ENCODE data around the gene ADAM19. TPM values are rescaled to one million over a fixed set of nuclear protein-coding genes. Genes with fewer than 3 reads are reported as not detected.

The ADAM19 gene
- total and polyA plus RNA-seq, 2 experiments from 2014 or later, result 9.1 to 13.2 TPM

DNA sequence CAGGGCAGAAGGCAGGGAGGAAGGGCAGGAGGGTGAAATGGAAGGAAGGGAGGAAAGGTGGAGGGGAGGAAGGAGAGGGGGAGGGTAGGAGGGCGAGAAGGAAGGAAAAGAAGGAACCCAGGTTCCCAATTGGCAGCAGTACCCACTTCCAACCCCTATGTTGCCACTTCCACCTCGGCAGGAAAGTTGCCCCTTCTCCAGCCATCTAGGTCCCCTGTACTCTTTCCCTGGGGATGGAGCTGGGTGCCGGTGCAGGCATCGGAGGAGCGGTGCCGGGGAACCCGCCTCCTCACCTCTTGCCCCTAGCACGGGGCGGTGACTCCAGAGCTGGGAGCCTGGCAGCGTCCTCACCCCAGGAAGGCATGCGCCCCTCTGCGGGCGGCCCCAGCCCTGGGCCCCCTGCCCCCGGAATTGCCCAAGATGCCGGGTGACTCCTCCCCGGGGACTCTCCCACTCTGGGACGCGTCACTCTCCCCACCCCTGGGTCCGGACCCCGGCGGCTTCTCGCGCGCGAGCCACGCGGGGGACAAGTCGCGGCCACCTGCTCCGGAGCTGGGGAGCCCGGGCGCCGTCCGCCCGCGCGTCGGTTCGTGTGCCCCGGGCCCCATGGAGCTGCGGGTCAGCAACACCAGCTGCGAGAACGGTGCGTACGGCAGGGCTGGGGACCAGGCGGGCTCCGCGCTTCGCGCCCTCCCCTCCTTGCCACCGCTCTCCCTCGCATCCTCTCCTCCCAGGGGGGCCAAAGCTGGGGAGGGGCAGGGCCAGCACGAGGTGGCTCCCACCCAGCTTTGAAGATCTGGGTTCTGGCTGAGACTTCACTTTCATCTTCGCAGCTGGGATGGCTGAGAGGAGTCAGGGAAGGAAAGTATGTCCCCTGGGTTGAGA lies 115.6 kb downstream of the ADAM19 start, which contains the start of gene NIPAL4:
Gene NIPAL4 (plus strand): TSS at position 499 of the 885 bp plus-strand sequence. CDS start 108 bp downstream, at position 607.
- peaks cover 26% of the 10 kb centered on the region for H3K27me3 Mint-ChIP-seq (ENCODE audit: insufficient read depth, low read depth, poor library complexity)
- Histone ChIP-seq H3K79me2 (replicated peaks; ENCODE audit: insufficient read depth) (no peaks in the 10 kb centered on the region), H4K20me1 (replicated peaks; ENCODE audit: insufficient read depth) (no peaks in the 10 kb centered on the region), H2AFZ (peak within 1 kb of the TSS; percentile 89), H3K36me3 (ENCODE audit: insufficient read depth) (no peaks in the 10 kb centered on the region), H3K4me2 (peak within 1 kb of the TSS; percentile 88), H3K4me3 (peak within 1 kb of the TSS; percentile 84), H3K27ac (ENCODE audit: low read depth) (no peak within 1 kb of the TSS), H3K9me2 (ENCODE audit: insufficient read depth) (no peaks in the 10 kb centered on the region), H3F3A (replicated peaks; ENCODE audit: low read depth) (no peaks in the 10 kb centered on the region), H3K27me3 (ENCODE audit: insufficient read depth) (peaks cover 48% of the 10 kb centered on the region), H3K4me1 (ENCODE audit: insufficient read depth) (peaks cover 26% of the 10 kb centered on the region)
- H3K27ac Mint-ChIP-seq, result no peak within 1 kb of the TSS
- DNase-seq (ENCODE audit: low spot score) (peak; percentile 68), ATAC-seq (peak; percentile 86)
- TF ChIP-seq ZNF114 (CRISPR knock-in tag; IDR thresholded peaks at IDR 0.05) (no peak), ZNF331 (CRISPR knock-in tag; IDR thresholded peaks at IDR 0.05; ENCODE audit: low read depth) (no peak), CTCF (conservative IDR thresholded peaks at IDR 0.05; ENCODE audit: low read depth in 2 of 2) (no peak), POLR2AphosphoS5 (IDR thresholded peaks at IDR 0.05; ENCODE audit: low read depth) (no peak), EZH2 (IDR thresholded peaks at IDR 0.05; ENCODE audit: low read depth, unreplicated experiment) (no peak), STAT1 (IDR thresholded peaks at IDR 0.05; ENCODE audit: unreplicated experiment) (no peak), NANOG (IDR thresholded peaks at IDR 0.05; ENCODE audit: borderline replicate concordance) (no peak), EZH2phosphoT487 (IDR thresholded peaks at IDR 0.05; ENCODE audit: unreplicated experiment) (no peak), CREB1 (CRISPR knock-in tag; IDR thresholded peaks at IDR 0.05; ENCODE audit: low read depth) (no peak), REST (IDR thresholded peaks at IDR 0.05; ENCODE audit: unreplicated experiment) (no peak), ZNF462 (CRISPR knock-in tag; IDR thresholded peaks at IDR 0.05) (no peak), JUNB (IDR thresholded peaks at IDR 0.05; ENCODE audit: unreplicated experiment) (no peak)
- TF ChIP-seq, protein P1, sequence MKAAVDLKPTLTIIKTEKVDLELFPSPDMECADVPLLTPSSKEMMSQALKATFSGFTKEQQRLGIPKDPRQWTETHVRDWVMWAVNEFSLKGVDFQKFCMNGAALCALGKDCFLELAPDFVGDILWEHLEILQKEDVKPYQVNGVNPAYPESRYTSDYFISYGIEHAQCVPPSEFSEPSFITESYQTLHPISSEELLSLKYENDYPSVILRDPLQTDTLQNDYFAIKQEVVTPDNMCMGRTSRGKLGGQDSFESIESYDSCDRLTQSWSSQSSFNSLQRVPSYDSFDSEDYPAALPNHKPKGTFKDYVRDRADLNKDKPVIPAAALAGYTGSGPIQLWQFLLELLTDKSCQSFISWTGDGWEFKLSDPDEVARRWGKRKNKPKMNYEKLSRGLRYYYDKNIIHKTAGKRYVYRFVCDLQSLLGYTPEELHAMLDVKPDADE (IDR thresholded peaks at IDR 0.05), result no peak
- peak within 1 kb of the TSS; percentile 77 for H3K4me3 Mint-ChIP-seq
- H3K9me3 Mint-ChIP-seq, result no peaks in the 10 kb centered on the region
- H3K4me1 Mint-ChIP-seq, result peaks cover 28% of the 10 kb centered on the region
- H3K36me3 Mint-ChIP-seq (ENCODE audit: low read depth), result no peaks in the 10 kb centered on the region

All from GM23338 (cell line).